Breast epithelium (tissue), 3 donors: Measurements from ENCODE around the gene MYO18B.

Experiments used
- POLR2AphosphoS5 ChIP-seq, 3 donors: sonication (generic); formaldehyde crosslinking; IDR thresholded peaks; one replicate each; pipeline ENCODE4 v1.6.1; 2017; ENCODE audit warnings: antibody characterized with exemption in 3 of 3
- TF ChIP-seq, protein P1 (sequence below), 3 donors: fragments of 450-650 bp; IDR thresholded peaks; one replicate each; pipeline ENCODE4 v1.5.1; 2016 to 2017; ENCODE audit warnings: antibody characterized with exemption in 3 of 3, mild to moderate bottlenecking in 3 of 3, moderate library complexity in 3 of 3

DNA sequence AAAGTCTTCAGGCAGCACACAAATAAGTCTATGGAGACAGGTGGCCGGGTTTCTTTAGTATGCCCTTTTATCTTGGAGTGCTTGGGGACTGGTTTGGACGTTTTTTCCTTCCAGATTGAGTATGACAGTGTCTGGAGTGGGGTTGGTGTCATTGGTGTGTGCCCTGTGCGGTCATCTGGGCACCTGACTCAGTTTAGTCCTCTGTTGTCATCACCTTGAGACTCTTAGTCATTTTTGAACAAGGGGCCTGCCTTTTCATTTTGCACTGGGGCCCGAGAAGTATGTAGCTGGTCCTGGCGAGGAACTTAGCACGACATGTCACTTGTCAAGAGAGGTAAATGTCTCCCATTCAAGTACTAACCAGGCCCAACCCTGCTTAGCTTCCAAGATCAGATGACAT lies 27.2 kb upstream of the MYO18B start:
- TF ChIP-seq, protein P1, sequence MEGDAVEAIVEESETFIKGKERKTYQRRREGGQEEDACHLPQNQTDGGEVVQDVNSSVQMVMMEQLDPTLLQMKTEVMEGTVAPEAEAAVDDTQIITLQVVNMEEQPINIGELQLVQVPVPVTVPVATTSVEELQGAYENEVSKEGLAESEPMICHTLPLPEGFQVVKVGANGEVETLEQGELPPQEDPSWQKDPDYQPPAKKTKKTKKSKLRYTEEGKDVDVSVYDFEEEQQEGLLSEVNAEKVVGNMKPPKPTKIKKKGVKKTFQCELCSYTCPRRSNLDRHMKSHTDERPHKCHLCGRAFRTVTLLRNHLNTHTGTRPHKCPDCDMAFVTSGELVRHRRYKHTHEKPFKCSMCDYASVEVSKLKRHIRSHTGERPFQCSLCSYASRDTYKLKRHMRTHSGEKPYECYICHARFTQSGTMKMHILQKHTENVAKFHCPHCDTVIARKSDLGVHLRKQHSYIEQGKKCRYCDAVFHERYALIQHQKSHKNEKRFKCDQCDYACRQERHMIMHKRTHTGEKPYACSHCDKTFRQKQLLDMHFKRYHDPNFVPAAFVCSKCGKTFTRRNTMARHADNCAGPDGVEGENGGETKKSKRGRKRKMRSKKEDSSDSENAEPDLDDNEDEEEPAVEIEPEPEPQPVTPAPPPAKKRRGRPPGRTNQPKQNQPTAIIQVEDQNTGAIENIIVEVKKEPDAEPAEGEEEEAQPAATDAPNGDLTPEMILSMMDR (IDR thresholded peaks at IDR 0.05) = no peak
- no peak for TF ChIP-seq POLR2AphosphoS5 (IDR thresholded peaks at IDR 0.05)
